GM19239 (cell line): Measurements from ENCODE around the gene FNDC8.
"Not testable (repeated sequence)": the region's sequence is repeated elsewhere in the genome, so short reads cannot be mapped to it uniquely, and the experiment has no call there.

Experiments used
- DNase-seq: peaks from one replicate; pipeline ENCODE4 v3.0.0; 2011; ENCODE audit warnings: low spot score; ENCODE audit not compliant: insufficient read length
- FAIRE-seq: peaks from 2 replicates; lab custom pipeline; 2011; peaks lifted over from hg19 to GRCh38; lab: Jason Lieb, UNC

FNDC8 gene

GRCh38 chr17:35167046-35167445 lies 45.6 kb downstream of the FNDC8 start:
- DNase-seq (no peak), FAIRE-seq (no peak)

GRCh38 chr17:35167666-35168065 lies 46.3 kb downstream of the FNDC8 start:
- no peak for DNase-seq
- FAIRE-seq: no peak

DNA sequence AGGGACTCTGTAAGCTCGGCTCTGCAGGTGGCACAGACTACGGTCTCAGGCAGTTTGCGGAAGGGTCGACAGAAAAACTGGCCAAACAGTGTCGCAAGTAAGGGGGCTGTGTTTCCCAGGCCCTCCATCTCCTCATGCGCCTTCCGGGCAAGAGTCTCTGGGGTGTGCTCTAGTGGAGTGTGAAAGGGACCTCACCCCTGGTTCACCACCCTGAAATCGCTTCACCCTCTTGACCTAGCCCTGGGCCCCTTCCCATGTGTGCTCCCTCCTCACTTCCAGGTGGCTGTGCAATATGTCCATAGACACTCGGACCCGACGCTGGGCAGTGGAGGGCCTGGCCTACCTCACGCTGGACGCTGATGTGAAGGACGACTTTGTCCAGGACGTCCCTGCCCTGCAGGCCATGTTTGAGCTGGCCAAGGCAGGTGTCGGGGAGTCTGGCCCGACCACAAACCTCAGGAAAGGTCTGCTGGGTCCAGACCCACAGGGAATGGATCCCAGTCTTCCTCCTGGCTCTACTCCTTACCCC lies 48.5 kb downstream of the FNDC8 start:
- no peak for DNase-seq
- no peak for FAIRE-seq

GRCh38 chr17:35170968-35171771 lies 49.8 kb downstream of the FNDC8 start:
- FAIRE-seq: peak; percentile 79
- no peak for DNase-seq

DNA sequence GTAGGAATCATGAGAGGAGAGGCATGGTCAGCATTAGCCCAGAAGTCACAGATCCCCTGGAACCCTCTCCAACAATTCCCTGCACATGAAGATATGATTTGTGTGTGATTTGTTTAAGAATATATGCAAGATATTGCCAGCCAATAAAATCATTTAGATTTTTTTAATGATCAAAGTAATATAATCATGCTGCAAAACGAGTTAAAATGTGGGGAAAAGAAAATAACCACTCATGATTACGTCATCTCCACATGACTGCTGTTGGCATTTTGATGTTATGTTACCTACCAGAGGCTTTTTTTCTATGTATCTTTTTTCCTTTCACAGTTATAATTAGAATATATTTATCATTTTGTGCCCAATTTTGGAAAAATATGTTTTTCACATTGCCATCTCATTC lies 50.4 kb downstream of the FNDC8 start:
- no peak for FAIRE-seq

DNA sequence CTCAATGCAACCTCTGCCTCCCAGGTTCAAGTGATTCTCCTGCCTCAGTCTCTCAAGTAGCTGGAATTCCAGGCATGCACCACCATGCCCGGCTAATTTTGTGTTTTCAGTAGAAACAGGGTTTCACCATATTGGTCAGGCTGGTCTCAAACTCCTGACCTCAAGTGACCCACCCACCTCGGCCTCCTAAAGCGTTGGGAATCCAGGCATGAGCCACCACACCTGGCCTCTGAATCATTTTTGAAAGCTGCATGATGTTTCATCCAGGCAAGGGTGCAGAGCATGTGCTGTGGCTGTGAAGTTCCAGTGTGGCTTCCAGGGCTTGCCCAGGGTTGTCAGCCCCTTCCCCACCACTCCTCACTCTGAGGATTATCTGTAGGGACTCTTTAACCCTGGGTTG lies 50.9 kb downstream of the FNDC8 start:
- not testable (repeated sequence) for FAIRE-seq, DNase-seq

More for the DNA sequence above, 50.4 kb downstream of the FNDC8 start:
- DNase-seq: no peak

- FAIRE-seq: no peak
Measured at GRCh38 chr17:35174835-35175334, 53.5 kb downstream of the FNDC8 start.

GRCh38 chr17:35175638-35176415 lies 54.4 kb downstream of the FNDC8 start:
- DNase-seq: no peak
- FAIRE-seq: no peak

More at GRCh38 chr17:35174835-35175334, 53.5 kb downstream of the FNDC8 start:
- no peak for DNase-seq

- FAIRE-seq: no peak
- DNase-seq: no peak
Measured at GRCh38 chr17:35176897-35177296, 55.5 kb downstream of the FNDC8 start.

- DNase-seq, FAIRE-seq: not testable (repeated sequence)
Measured at GRCh38 chr17:35179379-35179778, 58.0 kb downstream of the FNDC8 start.
